NCI-H128 (cell line): ENCODE data around the gene DENND11.
"Not testable (repeated sequence)": the region's sequence is repeated elsewhere in the genome, so short reads cannot be mapped to it uniquely, and the experiment has no call there.

Experiments
- DNase-seq: peaks from one replicate; lab custom pipeline; 2025; ENCODE audit not compliant: unreplicated experiment; lab: John Stamatoyannopoulos, UW

The DENND11 gene

GRCh38 chr7:141708351-141708750 lies 6.4 kb upstream of the DENND11 start, which contains the start of gene WEE2:
TSS of gene WEE2 (plus strand) at chr7:141708353. CDS start at chr7:141708759, 406 bp downstream.
- no peak for DNase-seq

DNA sequence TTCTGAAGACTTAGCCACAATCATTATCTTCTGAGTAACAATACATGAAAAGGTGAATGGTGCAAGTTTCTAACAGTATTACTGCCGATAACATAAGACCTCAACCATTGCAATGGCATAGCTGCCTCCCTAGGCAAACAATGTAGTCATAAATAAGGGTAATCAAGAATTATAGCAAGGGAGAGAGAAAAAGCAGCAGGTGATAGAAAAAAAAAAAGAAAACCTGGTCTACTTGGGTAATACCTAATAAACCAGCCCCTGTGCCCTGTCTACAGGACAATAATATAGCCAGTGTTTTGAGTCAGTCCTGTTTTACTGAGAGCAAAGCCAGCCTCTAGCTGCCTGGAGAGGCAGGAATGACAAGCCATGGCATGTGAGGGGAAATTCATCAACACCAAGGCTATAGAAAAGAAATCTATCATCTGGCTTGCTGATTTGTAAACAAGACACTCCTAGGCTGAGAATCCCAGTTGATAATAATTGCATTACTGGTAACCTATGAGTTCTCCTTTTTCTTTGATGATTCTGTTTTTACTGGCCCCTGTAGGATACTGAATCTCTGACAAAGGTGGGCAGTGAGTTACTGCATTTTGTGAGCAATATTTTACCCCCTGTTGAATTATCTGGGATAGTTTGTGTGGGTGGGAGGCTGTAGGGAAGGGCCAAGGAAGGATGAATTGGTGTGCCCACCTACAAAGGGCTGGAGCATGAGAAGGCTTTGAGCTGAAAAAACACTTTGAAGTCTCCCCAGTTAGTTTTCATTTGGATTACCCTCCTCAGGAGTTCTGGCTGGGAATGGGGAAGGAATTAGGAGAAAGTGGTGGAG lies 4.5 kb upstream of the DENND11 start:
- no peak for DNase-seq

DNA sequence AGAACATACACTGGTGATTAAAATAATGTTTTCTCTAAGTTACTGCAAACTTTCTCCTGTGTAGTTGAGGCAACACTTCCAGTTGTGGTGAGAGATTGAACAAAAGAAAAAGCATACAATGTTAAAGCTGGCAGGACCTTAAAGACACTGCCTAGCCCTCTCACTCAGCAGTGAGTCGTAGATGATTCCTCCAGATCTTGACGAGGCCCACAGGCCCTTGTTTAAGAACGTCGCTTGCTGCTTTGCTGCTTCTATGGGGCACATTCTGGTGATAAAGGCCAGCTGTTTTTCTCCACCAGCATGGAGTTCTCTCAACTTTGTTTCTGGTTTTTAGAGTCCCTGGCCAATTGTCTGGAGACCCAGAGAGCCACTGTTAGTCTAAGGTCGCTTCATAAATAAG lies 2.8 kb upstream of the DENND11 start:
- DNase-seq: no peak

GRCh38 chr7:141704112-141704511 lies 2.1 kb upstream of the DENND11 start:
- DNase-seq: no peak

DNA sequence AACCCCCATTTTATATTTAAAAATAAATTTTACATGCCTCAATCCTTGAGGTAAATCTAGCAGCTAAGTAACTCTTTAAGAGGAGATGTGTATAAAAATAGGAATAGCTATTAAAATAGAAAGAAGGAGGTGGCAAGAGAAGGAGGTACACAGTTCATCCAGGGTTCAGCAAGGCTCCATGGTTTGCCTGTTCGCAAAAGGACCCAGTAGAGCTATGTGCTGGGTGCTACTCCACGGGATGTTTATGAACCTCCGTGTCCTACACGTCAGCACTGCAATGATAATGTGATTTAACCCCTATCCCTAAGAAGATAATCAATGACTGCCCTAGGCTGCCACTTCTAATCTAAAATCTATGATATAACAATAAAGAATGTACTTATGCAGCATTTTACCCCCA lies 926 bp upstream of the DENND11 start:
- no peak for DNase-seq

- DNase-seq: no peak
These were observed 398 bp downstream of the DENND11 start for GRCh38 chr7:141701489-141702046.

DNA sequence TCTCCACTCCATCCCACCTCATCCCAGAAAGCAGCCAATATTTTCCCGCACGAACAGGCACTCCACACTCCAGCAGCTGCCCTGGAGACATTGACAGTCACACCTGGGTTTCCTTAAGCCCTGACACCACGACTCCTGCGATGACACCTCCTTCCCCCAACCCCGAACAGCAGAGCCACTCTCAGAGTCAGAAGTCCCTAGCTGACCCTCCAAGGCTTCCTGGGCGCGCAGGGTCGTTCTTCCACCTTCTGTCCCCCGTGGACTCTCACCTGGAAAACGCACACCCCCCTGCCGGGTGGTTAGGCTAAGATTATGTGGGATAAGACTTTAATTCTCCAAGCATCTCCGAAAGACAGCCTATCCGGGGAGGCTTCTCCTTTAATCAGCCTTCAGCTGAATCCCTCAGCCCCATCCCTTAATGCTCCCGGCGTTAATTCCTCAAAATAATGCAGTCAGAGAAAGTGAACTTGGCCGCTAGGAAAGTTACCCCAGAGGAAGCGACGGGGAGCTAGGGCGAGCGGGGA lies 1.1 kb downstream of the DENND11 start:
- no peak for DNase-seq

GRCh38 chr7:141700296-141700847 lies 1.6 kb downstream of the DENND11 start:
- DNase-seq: no peak

DNA sequence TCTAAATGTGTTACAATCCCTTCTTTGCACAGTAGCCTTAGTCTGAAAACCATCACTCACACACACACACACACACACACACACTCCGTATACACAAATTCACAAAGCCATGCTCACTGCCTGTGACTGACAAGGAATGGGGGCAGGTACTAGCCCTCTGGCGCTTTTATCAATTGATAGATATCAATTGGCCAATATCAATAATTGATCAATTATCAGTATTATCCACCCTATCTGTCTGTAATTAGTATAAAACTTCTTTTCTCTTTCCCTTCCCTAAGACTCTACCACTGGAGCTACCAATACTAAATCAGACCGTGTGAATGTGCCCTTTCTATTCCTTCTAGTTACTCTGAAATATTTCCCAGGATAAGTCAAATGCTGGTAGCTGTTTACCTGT lies 2.1 kb downstream of the DENND11 start:
- DNase-seq: no peak

- DNase-seq: no peak
These were observed 3.5 kb downstream of the DENND11 start for GRCh38 chr7:141698247-141699015.

- DNase-seq: no peak
These were observed 4.6 kb downstream of the DENND11 start for GRCh38 chr7:141697211-141697871.

- DNase-seq: no peak
These were observed 5.6 kb downstream of the DENND11 start for GRCh38 chr7:141696348-141696747.

DNA sequence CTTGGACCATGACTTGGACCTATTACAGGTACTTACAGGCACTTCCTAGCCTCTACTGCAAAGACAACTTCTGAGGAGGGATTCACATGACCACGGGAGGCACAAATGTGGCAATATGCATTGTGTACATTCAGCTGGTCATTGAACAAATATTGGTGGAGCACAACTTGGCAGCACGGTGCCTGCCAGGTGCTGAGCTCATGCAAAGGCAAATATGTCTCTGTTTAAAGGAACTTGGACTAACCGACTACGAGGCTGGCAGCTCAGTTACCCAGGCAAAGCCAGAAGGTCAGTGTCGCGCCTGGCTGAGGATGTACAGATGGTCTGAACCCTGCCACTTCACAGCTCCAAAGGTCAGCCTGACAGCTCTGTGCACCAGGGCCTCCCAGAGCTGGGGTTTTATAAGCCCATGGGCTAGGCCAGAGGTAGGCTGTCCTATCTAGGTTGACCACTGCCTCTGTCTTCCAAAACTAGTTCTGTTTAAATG lies 6.1 kb downstream of the DENND11 start:
- DNase-seq: no peak

DNA sequence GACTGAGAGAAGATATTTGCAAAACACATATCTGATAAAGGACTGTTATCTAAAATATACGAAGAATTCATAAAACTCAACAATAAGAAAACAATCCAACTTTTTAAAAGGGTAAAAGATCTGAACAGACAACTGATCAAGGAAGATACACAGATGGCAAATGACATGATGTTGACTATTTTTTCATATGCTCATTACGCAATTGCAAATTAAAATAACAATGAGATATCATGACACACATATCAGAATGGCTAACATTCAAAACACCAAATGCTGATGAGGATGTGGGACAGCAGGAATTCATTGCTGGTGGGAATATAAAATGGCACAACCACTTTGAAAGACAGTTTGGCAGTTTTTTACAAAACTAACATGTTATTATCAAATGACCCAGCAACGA lies 8.9 kb downstream of the DENND11 start:
- DNase-seq: no peak

- DNase-seq: no peak
These were observed 10.0 kb downstream of the DENND11 start for GRCh38 chr7:141691961-141692360.

- DNase-seq: no peak
These were observed 10.4 kb downstream of the DENND11 start for GRCh38 chr7:141691540-141691939.

GRCh38 chr7:141689072-141689825 lies 12.7 kb downstream of the DENND11 start:
- not testable (repeated sequence) for DNase-seq

GRCh38 chr7:141688043-141688442 lies 13.9 kb downstream of the DENND11 start:
- DNase-seq: no peak

DNA sequence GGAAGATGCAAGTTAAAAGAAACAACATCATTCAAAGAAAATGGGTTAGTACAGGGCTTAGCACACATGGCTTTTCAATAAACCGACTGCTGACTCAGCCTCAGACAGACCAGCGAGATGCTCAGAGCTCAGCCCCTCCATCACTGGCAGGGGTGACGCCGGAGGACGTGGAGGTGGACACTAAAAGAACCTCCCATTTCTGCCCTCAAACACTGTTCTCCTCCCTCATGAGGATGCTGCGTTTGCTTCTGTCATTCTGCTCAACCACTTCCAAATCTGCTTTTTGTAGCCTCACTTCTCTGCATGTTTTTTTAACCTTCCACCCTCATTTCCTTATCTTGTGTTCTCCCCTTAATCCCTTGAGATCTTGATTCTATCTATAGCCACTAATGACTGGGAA lies 15.3 kb downstream of the DENND11 start:
- no peak for DNase-seq

DNA sequence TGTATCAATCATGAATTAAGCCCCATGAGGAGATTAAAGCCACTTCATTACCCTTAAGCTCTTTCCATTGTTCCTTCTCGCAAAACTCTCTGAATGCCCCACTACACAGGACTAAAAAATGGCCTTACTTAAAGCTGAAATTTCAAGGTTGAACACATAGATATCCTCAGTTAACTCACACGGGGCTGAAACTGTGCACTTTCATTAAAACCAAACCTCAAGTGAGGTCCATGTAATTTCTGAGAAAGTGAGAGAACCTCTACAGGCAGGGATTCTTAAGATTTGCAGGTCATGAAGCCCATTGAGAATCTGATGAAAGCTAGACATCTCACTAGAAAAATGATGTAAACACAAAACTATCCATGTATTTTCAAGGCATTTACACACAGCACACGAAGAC lies 15.9 kb downstream of the DENND11 start:
- no peak for DNase-seq
